Calu3 (cell line): ENCODE measurements around the gene PFDN5. TPM values are rescaled to one million over a fixed set of nuclear protein-coding genes. Genes with fewer than 3 reads are reported as not detected.

Source experiments
- BruUV-seq: library from RNA; stranded (reverse); fragments of 400-500 nt; replicated peaks from 2 replicates; lab custom pipeline; 2021; lab: Mats Ljungman, UMichigan
- CTCF ChIA-PET: fragments of 300-600 bp; sonication (Branson Sonifier 250); formaldehyde crosslinking; loops from one replicate; lab custom pipeline; 2022; ENCODE audit warnings: antibody characterized with exemption; lab: Charles Lee
- DNase-seq: peaks from one replicate; pipeline ENCODE4 v3.0.0; 2022
- H3K27ac Mint-ChIP-seq: one replicate; pipeline ENCODE4 v1.8.0; 2022; ENCODE audit warnings: mixed read lengths; ENCODE audit not compliant: unreplicated experiment
- H3K27me3 Mint-ChIP-seq: one replicate; pipeline ENCODE4 v1.8.0; 2022; ENCODE audit warnings: mixed read lengths; ENCODE audit not compliant: unreplicated experiment
- H3K36me3 Mint-ChIP-seq: one replicate; pipeline ENCODE4 v1.8.0; 2022; ENCODE audit warnings: mild to moderate bottlenecking, moderate library complexity, mixed read lengths; ENCODE audit not compliant: insufficient read depth, unreplicated experiment
- H3K4me1 Mint-ChIP-seq: one replicate; pipeline ENCODE4 v1.8.0; 2022; ENCODE audit warnings: mild to moderate bottlenecking, low read depth, mixed read lengths; ENCODE audit not compliant: unreplicated experiment
- H3K4me3 Mint-ChIP-seq: one replicate; pipeline ENCODE4 v1.8.0; 2022; ENCODE audit warnings: mild to moderate bottlenecking, low read depth, moderate library complexity, mixed read lengths; ENCODE audit not compliant: unreplicated experiment
- H3K9me3 Mint-ChIP-seq: one replicate; pipeline ENCODE4 v1.8.0; 2022; ENCODE audit warnings: low read depth, mixed read lengths; ENCODE audit not compliant: unreplicated experiment
- intact Hi-C: fragments of 100-400 bp; cut with micrococcal nuclease; formaldehyde crosslinking; loops from one replicate; pipeline ENCODE4 v1.10.0; 2022; ENCODE audit not compliant: unreplicated experiment
- total RNA-seq: library from RNA; stranded (reverse); gene quantifications from 2 replicates; pipeline ENCODE4 v1.2.3, GENCODE V29; 2022
- TF ChIP-seq, protein P1 (sequence below): fragments of 200-600 bp; IDR thresholded peaks from one replicate; pipeline ENCODE4 v1.8.0; 2022; ENCODE audit warnings: antibody characterized with exemption; ENCODE audit not compliant: unreplicated experiment

PFDN5 gene
- total RNA-seq, 1 experiment from 2014 or later = 178 TPM

DNA sequence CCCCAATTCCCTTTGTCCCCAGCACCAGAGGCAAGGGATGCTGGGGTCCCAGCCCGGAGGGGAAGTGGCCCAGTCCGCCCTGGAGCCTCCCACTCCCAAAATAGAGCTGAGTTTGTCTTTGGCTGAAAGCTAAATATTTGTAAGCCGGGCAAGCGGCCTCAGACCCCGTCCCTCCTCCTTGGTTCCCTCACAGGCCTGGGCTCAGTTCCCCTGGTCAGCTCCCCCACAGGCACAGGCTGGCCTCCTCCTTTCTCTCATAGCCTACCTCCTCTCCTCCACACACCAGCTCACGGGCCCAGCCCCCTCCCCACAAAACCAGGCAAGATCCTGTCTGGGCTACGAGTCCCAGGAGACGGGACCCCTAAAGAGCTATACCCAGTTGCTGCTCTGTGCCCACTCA is 39.5 kb downstream of the PFDN5 start:
- TF ChIP-seq, protein P1, sequence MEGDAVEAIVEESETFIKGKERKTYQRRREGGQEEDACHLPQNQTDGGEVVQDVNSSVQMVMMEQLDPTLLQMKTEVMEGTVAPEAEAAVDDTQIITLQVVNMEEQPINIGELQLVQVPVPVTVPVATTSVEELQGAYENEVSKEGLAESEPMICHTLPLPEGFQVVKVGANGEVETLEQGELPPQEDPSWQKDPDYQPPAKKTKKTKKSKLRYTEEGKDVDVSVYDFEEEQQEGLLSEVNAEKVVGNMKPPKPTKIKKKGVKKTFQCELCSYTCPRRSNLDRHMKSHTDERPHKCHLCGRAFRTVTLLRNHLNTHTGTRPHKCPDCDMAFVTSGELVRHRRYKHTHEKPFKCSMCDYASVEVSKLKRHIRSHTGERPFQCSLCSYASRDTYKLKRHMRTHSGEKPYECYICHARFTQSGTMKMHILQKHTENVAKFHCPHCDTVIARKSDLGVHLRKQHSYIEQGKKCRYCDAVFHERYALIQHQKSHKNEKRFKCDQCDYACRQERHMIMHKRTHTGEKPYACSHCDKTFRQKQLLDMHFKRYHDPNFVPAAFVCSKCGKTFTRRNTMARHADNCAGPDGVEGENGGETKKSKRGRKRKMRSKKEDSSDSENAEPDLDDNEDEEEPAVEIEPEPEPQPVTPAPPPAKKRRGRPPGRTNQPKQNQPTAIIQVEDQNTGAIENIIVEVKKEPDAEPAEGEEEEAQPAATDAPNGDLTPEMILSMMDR = no peak
- BruUV-seq = no TSS peak
- CTCF ChIA-PET = interaction anchor here (0.5 to 0.9 kb wide), 2 partner anchors 13 to 29 kb away, joined by 3 read pairs; partner anchors contain the start of gene AAAS
- intact Hi-C loops = no loop called here
- Mint-ChIP-seq H3K27me3 (peaks cover 83% of the 10 kb centered on the region), H3K36me3 (no peaks in the 10 kb centered on the region), H3K4me1 (no peaks in the 10 kb centered on the region), H3K27ac (no peak overlapping the region), H3K4me3 (no peak overlapping the region), H3K9me3 (no peaks in the 10 kb centered on the region)
- DNase-seq = no peak

DNA sequence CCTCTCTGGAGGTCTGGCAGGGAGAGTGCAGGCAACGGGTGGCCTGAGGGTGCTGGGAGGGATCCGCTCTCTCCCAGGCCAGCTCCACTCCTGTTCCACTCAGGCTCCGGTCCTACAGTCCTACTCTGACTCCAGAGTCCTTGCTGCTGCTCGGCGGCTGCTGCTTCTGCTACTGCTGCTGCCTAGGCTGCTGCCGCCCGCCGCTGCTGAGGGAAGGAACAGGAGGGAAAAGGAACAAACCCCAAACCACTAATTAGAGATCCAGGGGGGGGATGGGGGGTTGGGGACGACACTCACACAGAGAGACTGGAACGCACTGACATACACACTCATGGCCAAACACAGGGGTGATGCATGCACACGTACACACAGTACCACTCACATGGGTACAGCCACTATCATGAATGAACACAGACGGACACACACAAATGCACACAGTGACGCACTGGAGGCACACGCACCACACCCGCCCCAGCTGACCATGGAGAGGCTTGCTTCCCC is 40.9 kb downstream of the PFDN5 start, which contains the start of gene SP7:
Gene SP7, minus strand, starts transcription at position 174 of the 501 bp plus-strand sequence. CDS start 708 bp downstream, outside the sequence.
- TF ChIP-seq, protein P1 = no peak
- H3K27me3 Mint-ChIP-seq = peaks cover 94% of the 10 kb centered on the region
- H3K4me1 Mint-ChIP-seq = no peaks in the 10 kb centered on the region
- no peak within 1 kb of the TSS for H3K4me3 Mint-ChIP-seq
- no peak within 1 kb of the TSS for H3K27ac Mint-ChIP-seq
- CTCF ChIA-PET = no interaction called here
- no peak for DNase-seq
- BruUV-seq = no TSS peak
- no peaks in the 10 kb centered on the region for H3K36me3 Mint-ChIP-seq
- H3K9me3 Mint-ChIP-seq = no peaks in the 10 kb centered on the region
- intact Hi-C loops = no loop called here

DNA sequence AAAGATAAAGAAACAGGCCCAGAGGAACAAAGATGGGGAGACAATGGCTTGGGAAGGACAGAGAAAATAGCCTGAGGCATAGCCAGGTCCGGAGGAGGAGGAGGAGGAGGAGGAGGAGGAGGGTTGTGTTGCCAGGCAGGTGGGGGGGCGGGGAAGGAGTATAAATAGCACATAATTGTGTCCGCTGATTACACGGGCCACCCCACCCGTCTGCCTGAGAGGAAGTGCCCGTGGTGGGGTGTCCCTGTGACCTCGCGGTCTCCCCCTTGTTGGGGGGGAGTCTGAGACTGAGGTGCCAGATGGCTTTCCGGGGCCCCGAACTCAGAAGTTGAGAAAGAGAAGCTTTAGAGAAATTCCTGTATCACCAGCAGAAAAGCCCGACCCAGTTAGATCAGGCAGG is 42.7 kb downstream of the PFDN5 start:
- no peak for DNase-seq
- no peak overlapping the region for H3K4me3 Mint-ChIP-seq
- TF ChIP-seq, protein P1 = no peak
- peaks cover 94% of the 10 kb centered on the region for H3K27me3 Mint-ChIP-seq
- CTCF ChIA-PET = no interaction called here
- BruUV-seq = no TSS peak
- H3K9me3 Mint-ChIP-seq = no peaks in the 10 kb centered on the region
- no peaks in the 10 kb centered on the region for H3K36me3 Mint-ChIP-seq
- H3K27ac Mint-ChIP-seq = no peak overlapping the region
- intact Hi-C loops = no loop called here
- H3K4me1 Mint-ChIP-seq = no peaks in the 10 kb centered on the region

DNA sequence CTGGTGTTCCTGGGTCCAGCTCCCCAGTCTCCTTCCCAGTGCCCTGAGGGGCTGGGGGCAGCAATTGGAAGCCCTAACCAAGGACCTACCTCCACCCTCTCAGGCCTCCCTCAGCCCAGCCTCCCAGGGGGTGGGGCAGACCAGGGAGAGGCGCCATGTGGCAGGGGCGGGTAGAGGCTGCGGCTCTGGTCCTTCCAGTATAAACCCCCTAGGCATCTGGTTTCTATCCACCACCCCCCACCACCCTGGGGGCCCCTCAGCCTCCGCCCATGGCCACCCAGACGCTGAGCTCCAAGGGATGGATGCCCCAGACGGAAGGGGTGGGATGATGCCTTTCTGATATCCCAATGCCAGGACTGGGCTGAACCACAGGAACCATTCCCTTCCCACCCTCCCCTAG is 43.6 kb downstream of the PFDN5 start:
- H3K4me3 Mint-ChIP-seq = no peak overlapping the region
- H3K36me3 Mint-ChIP-seq = no peaks in the 10 kb centered on the region
- no peaks in the 10 kb centered on the region for H3K9me3 Mint-ChIP-seq
- no peak for DNase-seq
- no peaks in the 10 kb centered on the region for H3K4me1 Mint-ChIP-seq
- no TSS peak for BruUV-seq
- peaks cover 94% of the 10 kb centered on the region for H3K27me3 Mint-ChIP-seq
- CTCF ChIA-PET = interaction anchor here (0.7 kb wide), 1 partner anchor 12 kb away, joined by 5 read pairs; no protein-coding TSS in a partner anchor
- TF ChIP-seq, protein P1 = no peak
- no peak overlapping the region for H3K27ac Mint-ChIP-seq
- intact Hi-C loops = no loop called here
